GM21381 (cell line): ENCODE results near the gene PAK4.

ENCODE experiments used
- ATAC-seq: cut with Tn5 transposase; IDR thresholded peaks from one replicate; pipeline ENCODE4 v1.9.1; 2021; ENCODE audit warnings: mild to moderate bottlenecking, moderate library complexity; ENCODE audit not compliant: unreplicated experiment

PAK4 gene

GRCh38 chr19:39162441-39163043 is 37.0 kb downstream of the PAK4 start:
- no peak for ATAC-seq

- no peak for ATAC-seq
These were observed 38.0 kb downstream of the PAK4 start for GRCh38 chr19:39163621-39164020.

DNA sequence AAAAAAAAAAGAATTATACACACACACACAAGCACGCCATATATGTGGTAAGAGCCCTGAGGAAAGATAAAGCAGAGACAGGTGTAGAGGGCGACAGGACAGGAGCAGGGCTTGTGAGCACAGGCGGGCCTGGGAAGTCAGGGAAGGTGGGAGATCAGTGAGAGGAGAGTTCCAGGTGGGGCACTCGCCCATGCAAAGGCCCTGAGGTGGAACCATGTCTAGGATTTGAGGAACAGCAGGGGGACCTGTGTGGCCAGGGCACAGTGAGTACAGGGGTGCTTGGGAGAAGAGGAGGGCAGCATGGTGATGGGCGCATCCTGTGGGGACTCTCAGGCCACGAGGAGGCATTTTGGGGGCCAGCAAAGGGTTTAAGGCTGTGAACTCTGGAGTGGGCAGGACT is 38.7 kb downstream of the PAK4 start:
- ATAC-seq, result no peak

- ATAC-seq, result no peak
These were observed 40.3 kb downstream of the PAK4 start for GRCh38 chr19:39165857-39166256.

- ATAC-seq, result no peak
These were observed 41.2 kb downstream of the PAK4 start for GRCh38 chr19:39166571-39167391.

DNA sequence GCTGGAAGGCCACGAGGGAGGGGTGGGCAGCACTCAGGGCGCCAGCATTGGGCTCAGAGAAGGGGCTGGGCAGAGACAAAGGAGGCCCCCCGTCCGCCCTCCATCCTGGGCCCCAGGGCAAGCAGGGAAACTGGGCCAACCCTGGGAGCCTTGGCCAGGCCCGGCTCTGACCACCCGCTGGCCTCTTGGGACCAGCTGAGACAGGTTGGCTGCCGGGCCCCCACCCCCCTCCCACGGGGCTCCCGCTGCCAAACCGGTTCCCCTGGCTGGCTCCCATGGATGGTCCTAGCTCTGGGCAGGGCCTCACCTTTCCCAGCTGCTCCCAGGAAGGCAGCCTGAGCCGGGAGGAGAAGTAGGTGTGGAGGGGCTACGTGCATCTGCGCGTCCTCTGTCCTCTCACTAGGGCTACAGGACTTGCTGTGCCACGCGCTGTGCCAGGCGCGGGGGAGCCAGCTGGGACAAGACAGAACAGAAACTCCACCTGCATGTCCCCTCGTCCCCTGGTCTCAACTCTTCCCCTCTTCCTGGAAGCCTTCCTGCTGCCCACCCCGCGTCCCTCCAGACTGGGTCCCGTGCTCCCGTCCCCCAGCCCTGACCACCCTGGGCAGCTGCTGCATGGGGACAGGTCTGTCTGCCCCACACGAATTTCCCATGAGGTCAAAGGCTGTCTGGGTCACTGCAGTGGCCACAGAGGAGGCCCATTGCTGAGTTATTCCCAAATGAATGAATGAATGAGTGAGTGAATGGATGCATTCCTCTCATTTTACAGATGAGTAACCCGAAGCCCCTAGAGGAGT is 42.1 kb downstream of the PAK4 start:
- ATAC-seq, result no peak

- no peak for ATAC-seq
These were observed 42.9 kb downstream of the PAK4 start for GRCh38 chr19:39168258-39169142.

- no peak for ATAC-seq
These were observed 43.7 kb downstream of the PAK4 start for GRCh38 chr19:39169143-39169810.

DNA sequence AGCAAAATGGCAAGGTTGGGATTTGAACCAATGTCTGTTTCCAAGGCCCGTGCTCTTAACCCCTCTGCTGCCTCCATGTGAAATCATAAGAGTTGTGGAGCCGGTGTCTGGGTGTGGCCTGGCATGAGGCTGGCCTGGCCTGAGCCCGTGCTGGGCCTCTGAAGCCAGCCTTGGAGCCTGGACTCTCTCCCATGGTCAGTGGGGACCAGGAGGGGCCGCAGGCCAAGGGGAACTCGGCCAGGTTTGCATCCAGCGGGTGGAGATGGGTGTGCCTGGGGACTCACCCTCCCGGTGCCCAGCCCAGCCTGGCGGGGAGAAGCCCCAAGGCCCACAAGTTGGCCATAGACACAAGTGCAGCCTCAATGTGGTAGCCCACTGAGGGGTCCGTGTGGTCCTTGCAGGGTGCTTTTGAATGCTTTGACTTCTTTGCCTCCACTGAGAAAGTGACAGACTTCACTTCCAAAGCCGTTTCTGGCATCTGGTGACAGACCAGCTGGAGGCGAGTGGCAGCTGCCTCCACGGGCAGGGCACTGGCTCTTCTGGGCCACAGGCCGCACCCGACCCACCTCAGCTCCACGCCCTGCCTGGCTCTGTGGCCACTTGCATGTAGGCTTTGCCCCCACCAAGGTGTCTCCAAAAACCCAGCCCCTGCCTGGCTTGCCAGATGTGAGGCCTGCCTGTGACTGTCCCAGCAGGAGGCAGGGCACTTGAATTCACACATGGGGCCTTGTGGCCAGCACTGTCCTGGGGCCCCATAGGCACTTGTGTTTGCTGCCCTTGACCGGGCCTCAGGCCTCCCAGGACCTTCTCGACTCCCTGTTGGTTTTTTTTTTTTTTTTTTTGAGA is 45.0 kb downstream of the PAK4 start:
- ATAC-seq, result no peak

- no peak for ATAC-seq
These were observed 46.2 kb downstream of the PAK4 start for GRCh38 chr19:39171479-39172465.

DNA sequence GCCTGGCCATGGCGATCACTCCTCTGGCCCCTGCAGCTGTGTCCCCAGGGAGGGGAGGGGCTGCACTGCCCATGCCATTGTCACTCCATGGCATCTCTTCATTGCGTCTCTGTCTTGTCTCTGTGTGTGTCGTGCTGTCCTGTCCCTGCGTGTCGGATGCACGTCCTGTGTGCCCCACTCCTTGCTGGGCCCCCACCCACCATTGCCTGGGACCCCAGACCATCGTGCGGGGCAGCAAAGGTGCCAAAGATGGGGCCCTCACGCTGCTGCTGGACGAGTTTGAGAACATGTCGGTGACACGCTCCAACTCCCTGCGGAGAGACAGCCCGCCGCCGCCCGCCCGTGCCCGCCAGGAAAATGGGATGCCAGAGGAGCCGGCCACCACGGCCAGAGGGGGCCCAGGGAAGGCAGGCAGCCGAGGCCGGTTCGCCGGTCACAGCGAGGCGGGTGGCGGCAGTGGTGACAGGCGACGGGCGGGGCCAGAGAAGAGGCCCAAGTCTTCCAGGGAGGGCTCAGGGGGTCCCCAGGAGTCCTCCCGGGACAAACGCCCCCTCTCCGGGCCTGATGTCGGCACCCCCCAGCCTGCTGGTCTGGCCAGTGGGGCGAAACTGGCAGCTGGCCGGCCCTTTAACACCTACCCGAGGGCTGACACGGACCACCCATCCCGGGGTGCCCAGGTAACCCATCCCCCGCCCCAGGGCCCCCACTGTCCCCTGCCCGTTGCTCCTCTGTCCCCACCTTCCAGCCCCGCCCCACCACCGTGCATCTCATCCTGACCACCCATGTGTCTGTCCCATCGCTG is 47.3 kb downstream of the PAK4 start:
- ATAC-seq, result no peak

GRCh38 chr19:39173502-39173991 is 48.0 kb downstream of the PAK4 start:
- no peak for ATAC-seq

DNA sequence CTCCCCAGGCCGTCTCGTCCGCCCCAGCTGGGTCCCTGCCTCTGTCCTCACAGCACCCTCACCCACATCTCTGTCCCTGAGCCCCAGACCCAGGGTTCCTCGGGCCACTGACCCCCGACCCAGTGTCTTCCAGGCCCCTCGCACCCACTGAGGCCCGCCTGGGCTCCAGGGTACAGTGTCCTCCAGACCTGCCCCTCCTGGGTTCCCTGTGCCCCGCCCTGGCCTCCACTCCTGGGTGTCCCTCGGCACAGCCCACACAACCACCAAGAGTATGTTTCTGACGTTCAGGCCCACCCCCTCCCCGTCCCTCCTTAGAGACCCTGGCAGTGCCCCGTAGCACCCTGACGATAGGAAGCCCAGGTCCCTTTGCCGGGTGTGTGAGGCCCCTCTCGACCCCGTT is 48.6 kb downstream of the PAK4 start:
- no peak for ATAC-seq

DNA sequence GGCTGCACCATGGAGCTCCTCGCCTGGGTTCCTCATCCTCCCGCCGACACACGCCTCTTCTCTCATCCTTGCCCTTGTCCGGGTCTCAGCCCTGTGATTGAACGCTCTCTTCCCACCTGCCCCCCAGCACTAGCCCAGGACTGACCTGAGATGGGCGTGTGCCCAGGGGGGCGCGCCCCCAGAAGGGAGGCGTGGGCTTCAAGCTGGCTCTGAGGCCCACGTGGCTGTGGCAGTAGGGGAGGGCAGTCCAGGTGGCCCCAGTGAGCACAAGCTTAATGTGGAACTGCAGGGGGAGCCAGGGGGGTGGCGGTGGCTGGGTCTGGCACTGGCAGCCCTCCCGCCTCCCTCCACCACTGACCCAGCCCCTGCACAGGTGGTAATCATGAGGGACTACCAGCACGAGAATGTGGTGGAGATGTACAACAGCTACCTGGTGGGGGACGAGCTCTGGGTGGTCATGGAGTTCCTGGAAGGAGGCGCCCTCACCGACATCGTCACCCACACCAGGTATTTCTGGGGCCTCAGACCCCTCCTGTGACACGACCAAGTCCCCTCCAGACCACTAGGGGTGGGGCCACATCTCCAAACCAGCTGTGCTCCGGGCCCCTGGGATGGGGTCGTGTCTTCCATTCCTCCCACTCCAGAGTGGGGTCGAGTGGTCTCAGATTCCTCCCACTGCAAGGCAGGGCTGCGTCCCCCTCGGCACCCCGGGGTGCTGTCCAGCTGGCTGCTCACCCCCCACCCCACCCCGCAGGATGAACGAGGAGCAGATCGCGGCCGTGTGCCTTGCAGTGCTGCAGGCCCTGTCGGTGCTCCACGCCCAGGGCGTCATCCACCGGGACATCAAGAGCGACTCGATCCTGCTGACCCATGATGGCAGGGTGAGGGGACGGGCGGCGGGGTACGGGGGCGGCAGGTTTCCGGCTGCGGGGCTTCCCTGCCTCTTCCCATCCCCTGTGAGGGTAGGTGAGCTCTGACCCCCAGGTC is 49.3 kb downstream of the PAK4 start:
- no peak for ATAC-seq

- no peak for ATAC-seq
These were observed 50.0 kb downstream of the PAK4 start for GRCh38 chr19:39175564-39175963.

DNA sequence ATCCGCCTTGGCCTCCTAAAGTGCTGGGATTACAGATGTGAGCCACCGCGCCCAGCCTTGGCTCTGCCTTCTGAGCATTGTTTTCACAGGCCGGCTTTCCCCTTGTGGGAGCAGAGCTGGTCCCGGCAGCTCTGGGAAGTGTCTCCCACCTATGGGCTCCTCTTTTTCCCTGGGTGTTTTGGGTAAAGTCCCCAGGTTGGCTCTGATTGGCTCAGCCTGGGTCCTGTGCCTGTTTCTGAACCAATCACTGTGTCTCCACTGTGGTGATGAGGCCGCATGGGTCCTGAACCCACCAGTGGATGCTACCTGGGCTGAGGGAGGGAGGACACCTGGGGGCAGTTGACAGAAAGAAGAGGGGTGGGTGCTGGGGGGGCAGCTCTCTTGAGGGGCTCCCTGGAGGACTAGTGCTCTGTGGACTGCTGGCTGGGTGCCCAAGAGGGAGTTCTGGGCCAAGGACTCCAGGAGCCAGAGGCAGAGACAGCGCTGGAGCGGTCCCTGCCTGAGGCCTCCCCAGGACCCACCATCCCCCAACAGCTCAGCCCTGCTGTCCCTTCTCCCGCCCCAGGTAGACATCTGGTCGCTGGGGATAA is 51.6 kb downstream of the PAK4 start:
- no peak for ATAC-seq
